MCF 10A (cell line): ENCODE measurements around the gene CRYBG1. TPM values are rescaled to one million over a fixed set of nuclear protein-coding genes. Genes with fewer than 3 reads are reported as not detected.

Source experiments
- BruUV-seq: library from RNA; stranded (reverse); fragments of 400-500 nt; replicated peaks from 2 replicates; lab custom pipeline; 2021; lab: Mats Ljungman, UMichigan
- CTCF ChIA-PET: fragments of 300-600 bp; sonication (Branson Sonifier 250); formaldehyde crosslinking; extraction: SDS; loops from one replicate; lab custom pipeline; 2021; ENCODE audit warnings: antibody characterized with exemption, inconsistent platforms; lab: Yijun Ruan, JAX
- POLR2A ChIA-PET: fragments of 300-600, 350-650 bp; sonication (Branson Sonifier 250); formaldehyde crosslinking; extraction: SDS; loops from one replicate; lab custom pipeline; 2020; ENCODE audit warnings: antibody characterized with exemption, inconsistent platforms; lab: Yijun Ruan, JAX
- DNase-seq: peaks from one replicate; pipeline ENCODE4 v3.0.0-alpha.2; 2018; ENCODE audit not compliant: unreplicated experiment
- H3K27ac Mint-ChIP-seq: one replicate; pipeline ENCODE4 v1.8.0; 2022; ENCODE audit warnings: mild to moderate bottlenecking, low read depth, mixed read lengths; ENCODE audit not compliant: unreplicated experiment
- H3K27me3 Mint-ChIP-seq: one replicate; pipeline ENCODE4 v1.8.0; 2022; ENCODE audit warnings: mixed read lengths; ENCODE audit not compliant: insufficient read depth, unreplicated experiment
- H3K36me3 Mint-ChIP-seq: one replicate; pipeline ENCODE4 v1.8.0; 2022; ENCODE audit warnings: mild to moderate bottlenecking, moderate library complexity, mixed read lengths; ENCODE audit not compliant: insufficient read depth, unreplicated experiment
- H3K4me1 Mint-ChIP-seq: one replicate; pipeline ENCODE4 v1.8.0; 2022; ENCODE audit warnings: mixed read lengths; ENCODE audit not compliant: insufficient read depth, unreplicated experiment
- H3K4me3 Mint-ChIP-seq: one replicate; pipeline ENCODE4 v1.8.0; 2022; ENCODE audit warnings: mild to moderate bottlenecking, moderate library complexity, mixed read lengths; ENCODE audit not compliant: unreplicated experiment
- H3K9me3 Mint-ChIP-seq: one replicate; pipeline ENCODE4 v1.8.0; 2022; ENCODE audit warnings: mixed read lengths; ENCODE audit not compliant: unreplicated experiment
- intact Hi-C: fragments of 100-400 bp; cut with micrococcal nuclease; formaldehyde crosslinking; loops from 2 replicates; pipeline ENCODE4 v1.14.1; 2022
- total RNA-seq: library from RNA; stranded (reverse); gene quantifications from 2 replicates; pipeline ENCODE4 v1.2.3, GENCODE V29; 2022
- TF ChIP-seq, protein P1 (sequence below): fragments of 200-600 bp; IDR thresholded peaks from one replicate; pipeline ENCODE4 v1.8.0; 2022; ENCODE audit warnings: antibody characterized with exemption, mild to moderate bottlenecking; ENCODE audit not compliant: unreplicated experiment

The CRYBG1 gene
- total RNA-seq, 1 experiment from 2014 or later = 45.3 TPM

DNA sequence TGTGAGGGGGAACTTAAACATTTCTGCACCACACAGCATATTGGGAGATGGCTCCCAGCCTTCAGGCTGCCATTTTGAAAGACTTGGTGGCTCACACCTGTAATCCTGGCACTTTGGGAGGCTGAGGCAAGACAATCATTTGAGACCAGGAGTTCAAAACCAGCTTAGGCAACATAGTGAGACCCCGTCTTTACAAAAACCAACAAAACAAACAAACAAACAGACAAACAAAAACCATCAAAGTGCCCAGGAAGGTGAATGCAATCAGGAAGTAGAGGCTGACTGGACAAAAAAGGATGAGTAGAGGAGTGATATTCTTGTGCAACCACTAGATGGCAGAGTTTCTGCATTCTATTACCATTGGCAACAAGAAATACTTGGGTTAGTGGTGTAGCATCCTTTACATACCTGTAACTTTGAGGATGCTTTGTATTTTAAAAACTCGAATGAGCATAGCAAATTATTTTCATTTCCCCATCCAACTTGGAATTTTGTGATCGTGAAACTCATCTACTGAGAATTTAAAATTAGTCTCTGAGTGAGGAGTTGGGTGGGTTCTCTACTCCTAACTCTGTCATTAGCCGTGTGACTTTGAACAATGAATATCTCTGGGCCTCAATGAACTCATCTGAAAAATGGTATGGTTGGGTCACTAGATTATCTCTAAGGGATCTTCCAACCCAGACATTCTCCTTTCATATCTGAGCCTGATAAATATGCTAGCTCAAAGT, 84.4 kb downstream of the CRYBG1 start:
- DNase-seq = peak; percentile 79
- H3K4me1 Mint-ChIP-seq = peaks cover 6% of the 10 kb centered on the region
- TF ChIP-seq, protein P1, sequence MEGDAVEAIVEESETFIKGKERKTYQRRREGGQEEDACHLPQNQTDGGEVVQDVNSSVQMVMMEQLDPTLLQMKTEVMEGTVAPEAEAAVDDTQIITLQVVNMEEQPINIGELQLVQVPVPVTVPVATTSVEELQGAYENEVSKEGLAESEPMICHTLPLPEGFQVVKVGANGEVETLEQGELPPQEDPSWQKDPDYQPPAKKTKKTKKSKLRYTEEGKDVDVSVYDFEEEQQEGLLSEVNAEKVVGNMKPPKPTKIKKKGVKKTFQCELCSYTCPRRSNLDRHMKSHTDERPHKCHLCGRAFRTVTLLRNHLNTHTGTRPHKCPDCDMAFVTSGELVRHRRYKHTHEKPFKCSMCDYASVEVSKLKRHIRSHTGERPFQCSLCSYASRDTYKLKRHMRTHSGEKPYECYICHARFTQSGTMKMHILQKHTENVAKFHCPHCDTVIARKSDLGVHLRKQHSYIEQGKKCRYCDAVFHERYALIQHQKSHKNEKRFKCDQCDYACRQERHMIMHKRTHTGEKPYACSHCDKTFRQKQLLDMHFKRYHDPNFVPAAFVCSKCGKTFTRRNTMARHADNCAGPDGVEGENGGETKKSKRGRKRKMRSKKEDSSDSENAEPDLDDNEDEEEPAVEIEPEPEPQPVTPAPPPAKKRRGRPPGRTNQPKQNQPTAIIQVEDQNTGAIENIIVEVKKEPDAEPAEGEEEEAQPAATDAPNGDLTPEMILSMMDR = peak; percentile 65
- no peak overlapping the region for H3K27ac Mint-ChIP-seq
- H3K9me3 Mint-ChIP-seq = no peaks in the 10 kb centered on the region
- CTCF ChIA-PET = interaction anchor here (0.6 to 16.1 kb wide), 55 partner anchors 12 to 1014 kb away, joined by 3 to 404 read pairs (median 4); partner anchors contain the start of gene CRYBG1
- H3K27me3 Mint-ChIP-seq = no peaks in the 10 kb centered on the region
- H3K36me3 Mint-ChIP-seq = no peaks in the 10 kb centered on the region
- POLR2A ChIA-PET = interaction anchor here (0.9 to 2.1 kb wide), 3 partner anchors 67 to 122 kb away, joined by 3 to 6 read pairs (median 3); no protein-coding TSS in a partner anchor
- no TSS peak for BruUV-seq
- H3K4me3 Mint-ChIP-seq = no peak overlapping the region
- intact Hi-C loops = loop anchor here (1.0 to 10.0 kb wide), 6 partner anchors 106 to 960 kb away; no protein-coding TSS in a partner anchor

DNA sequence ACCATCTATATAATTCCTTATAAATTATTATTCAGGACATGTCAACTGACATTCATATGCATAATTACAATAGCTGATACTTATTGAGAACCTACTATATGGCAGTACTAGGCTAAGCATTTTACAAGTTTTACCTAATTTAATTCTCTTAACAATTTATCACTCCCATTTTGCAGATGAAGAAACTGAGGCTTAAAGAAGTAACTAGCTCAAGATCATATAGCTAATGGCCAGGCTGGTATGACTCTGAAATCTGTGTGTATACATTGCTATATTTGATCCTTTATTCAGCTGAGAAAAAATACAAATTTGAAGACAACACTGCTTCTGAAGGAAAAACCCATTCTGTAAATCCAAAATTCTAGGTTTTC, 85.0 kb downstream of the CRYBG1 start:
- TF ChIP-seq, protein P1 = no peak
- Mint-ChIP-seq H3K4me1 (peaks cover 7% of the 10 kb centered on the region), H3K4me3 (no peak overlapping the region), H3K27me3 (no peaks in the 10 kb centered on the region), H3K27ac (no peak overlapping the region), H3K36me3 (no peaks in the 10 kb centered on the region), H3K9me3 (no peaks in the 10 kb centered on the region)
- BruUV-seq = no TSS peak
- intact Hi-C loops = loop anchor here (1.0 to 10.0 kb wide), 6 partner anchors 106 to 961 kb away; no protein-coding TSS in a partner anchor
- DNase-seq = no peak
- CTCF ChIA-PET = interaction anchor here (0.5 to 16.1 kb wide), 45 partner anchors 13 to 1015 kb away, joined by 3 to 404 read pairs (median 4); partner anchors contain the start of gene CRYBG1
- POLR2A ChIA-PET = interaction anchor here (1.2 to 2.1 kb wide), 2 partner anchors 66 to 86 kb away, joined by 3 to 6 read pairs; no protein-coding TSS in a partner anchor

GRCh38 chr6:106446287-106446885, 85.9 kb downstream of the CRYBG1 start:
- BruUV-seq = no TSS peak
- H3K9me3 Mint-ChIP-seq = no peaks in the 10 kb centered on the region
- ChIA-PET CTCF (interaction anchor here (0.6 to 16.1 kb wide), 13 partner anchors 90 to 1001 kb away, joined by 3 to 404 read pairs (median 5); no protein-coding TSS in a partner anchor), POLR2A (no interaction called here)
- no peak overlapping the region for H3K27ac Mint-ChIP-seq
- DNase-seq = peak; percentile 33
- intact Hi-C loops = loop anchor here (1.0 to 10.0 kb wide), 5 partner anchors 110 to 962 kb away; no protein-coding TSS in a partner anchor
- peaks cover 16% of the 10 kb centered on the region for H3K4me1 Mint-ChIP-seq
- no peak overlapping the region for H3K4me3 Mint-ChIP-seq
- TF ChIP-seq, protein P1 = peak; percentile 65
- no peaks in the 10 kb centered on the region for H3K27me3 Mint-ChIP-seq
- no peaks in the 10 kb centered on the region for H3K36me3 Mint-ChIP-seq

DNA sequence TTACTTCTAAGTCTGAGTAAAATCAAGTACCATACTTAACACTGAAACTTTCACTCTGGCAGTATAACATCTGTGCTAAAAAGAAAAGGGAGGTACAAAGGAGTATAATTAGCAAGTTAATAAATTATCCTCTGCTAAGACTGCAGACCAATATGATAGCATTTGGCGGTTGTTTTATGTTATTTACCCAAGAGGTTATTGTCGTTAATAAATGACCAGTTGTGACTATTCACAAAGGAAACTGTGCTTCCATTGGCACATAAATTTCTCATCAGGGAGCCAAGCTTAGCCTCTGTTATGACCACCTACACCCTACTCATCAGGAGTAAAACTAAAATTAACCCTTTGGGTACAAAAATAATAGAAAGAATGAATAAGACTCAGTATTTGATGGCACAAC, 86.5 kb downstream of the CRYBG1 start:
- BruUV-seq = no TSS peak
- intact Hi-C loops = loop anchor here (1.0 to 10.0 kb wide), 5 partner anchors 109 to 962 kb away; no protein-coding TSS in a partner anchor
- POLR2A ChIA-PET = no interaction called here

More for the DNA sequence above, 86.5 kb downstream of the CRYBG1 start:
- H3K4me1 Mint-ChIP-seq = peaks cover 19% of the 10 kb centered on the region
- H3K36me3 Mint-ChIP-seq = no peaks in the 10 kb centered on the region
- CTCF ChIA-PET = interaction anchor here (0.6 to 16.1 kb wide), 9 partner anchors 90 to 1002 kb away, joined by 3 to 404 read pairs (median 3); no protein-coding TSS in a partner anchor
- H3K9me3 Mint-ChIP-seq = no peaks in the 10 kb centered on the region
- H3K27ac Mint-ChIP-seq = no peak overlapping the region
- TF ChIP-seq, protein P1 = no peak
- no peak overlapping the region for H3K4me3 Mint-ChIP-seq
- H3K27me3 Mint-ChIP-seq = no peaks in the 10 kb centered on the region
- DNase-seq = no peak
